HUDEP-2 (cell line): ENCODE measurements around the gene ENDOU.

ENCODE experiments used
- DNase-seq, 76 experiments: peaks; one replicate each; lab custom pipeline; 2025; ENCODE audit not compliant: unreplicated experiment in 76 of 76; lab: John Stamatoyannopoulos, UW

The ENDOU gene

GRCh38 chr12:47725091-47725772, at the start of gene ENDOU:
TSS of gene ENDOU (minus strand) at chr12:47725490. CDS start at chr12:47725413, 77 bp downstream.
- no peak for DNase-seq

GRCh38 chr12:47774663-47775062, 49.4 kb upstream of the ENDOU start:
- peak in 7 of 76 experiments; percentile 14 to 36 (median 26) for DNase-seq

GRCh38 chr12:47773858-47774580, 48.7 kb upstream of the ENDOU start:
- DNase-seq = peak in 3 of 76 experiments; percentile 13 to 75 (median 29)

- DNase-seq = peak in 67 of 76 experiments; percentile 12 to 76 (median 56)
Measured at GRCh38 chr12:47773062-47773857, 48.0 kb upstream of the ENDOU start, which contains the start of gene SLC48A1. TSS of gene SLC48A1 (plus strand) at chr12:47773238. CDS start at chr12:47773305, 67 bp downstream.

GRCh38 chr12:47772738-47773061, 47.4 kb upstream of the ENDOU start:
- DNase-seq = no peak

GRCh38 chr12:47772094-47772660, 46.9 kb upstream of the ENDOU start:
- DNase-seq = no peak

GRCh38 chr12:47771304-47771703, 46.0 kb upstream of the ENDOU start:
- DNase-seq = no peak

- no peak for DNase-seq
Measured at GRCh38 chr12:47770086-47770726, 44.9 kb upstream of the ENDOU start.

- no peak for DNase-seq
Measured at GRCh38 chr12:47769234-47770085, 44.2 kb upstream of the ENDOU start.

- DNase-seq = no peak
Measured at GRCh38 chr12:47768323-47768811, 43.1 kb upstream of the ENDOU start.

GRCh38 chr12:47767216-47767724, 42.0 kb upstream of the ENDOU start:
- DNase-seq = peak in 56 of 76 experiments; percentile 8 to 70 (median 44)

GRCh38 chr12:47766502-47767215, 41.4 kb upstream of the ENDOU start:
- DNase-seq = no peak

- DNase-seq = no peak
Measured at GRCh38 chr12:47763481-47764346, 38.4 kb upstream of the ENDOU start.

- no peak for DNase-seq
Measured at GRCh38 chr12:47762850-47763465, 37.7 kb upstream of the ENDOU start.

- peak in 62 of 76 experiments; percentile 24 to 93 (median 65) for DNase-seq
Measured at GRCh38 chr12:47758834-47759690, 33.8 kb upstream of the ENDOU start, which contains the start of gene RAPGEF3. TSS of gene RAPGEF3 (minus strand) at chr12:47758880. CDS start at chr12:47758556, 324 bp downstream.

GRCh38 chr12:47758584-47758833, 33.2 kb upstream of the ENDOU start:
- no peak for DNase-seq
